ENCODE results near the gene CXCL14.

The CXCL14 gene

DNA sequence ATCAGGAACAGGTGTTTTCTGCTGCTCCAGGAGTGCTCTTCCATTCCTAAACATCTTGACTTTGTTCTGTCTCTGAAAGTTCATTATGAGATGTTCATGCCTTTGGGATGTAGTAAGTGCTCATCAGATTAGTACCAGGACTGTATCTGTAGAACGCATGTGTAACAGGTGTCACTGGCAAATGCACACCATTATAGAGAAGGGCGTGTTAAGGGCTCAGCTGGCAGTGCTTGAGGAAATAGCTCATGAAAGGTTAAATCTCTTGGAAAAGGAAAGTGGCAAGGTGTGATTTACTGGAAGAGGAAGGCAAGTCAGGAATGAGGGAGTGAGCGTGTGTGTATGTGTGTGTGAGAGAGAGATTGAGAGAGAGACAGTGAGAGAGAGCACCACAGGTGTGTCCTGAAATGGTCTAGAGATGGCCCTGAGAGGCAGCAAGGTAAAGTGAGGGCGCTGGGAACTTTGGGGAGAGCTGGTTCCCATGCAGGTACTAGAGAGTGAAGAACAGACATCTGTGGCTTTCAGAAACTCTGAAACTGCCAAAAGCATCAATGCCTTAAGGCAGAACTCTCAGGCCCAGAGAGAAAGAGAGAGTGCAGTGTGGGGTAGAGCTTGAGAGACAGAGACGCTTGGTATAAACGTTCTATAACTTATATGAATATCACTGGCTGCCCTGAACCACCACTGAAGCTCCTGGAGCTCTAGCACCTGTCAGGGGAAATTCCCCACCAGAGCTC, 13.7 kb upstream of the CXCL14 start:
- H3K4me3 ChIP-seq (replicated peaks; ENCODE audit: low read depth, low read length) = no peak overlapping the region
- no peak for DNase-seq (ENCODE audit: low read depth)
- TF ChIP-seq, protein P1, sequence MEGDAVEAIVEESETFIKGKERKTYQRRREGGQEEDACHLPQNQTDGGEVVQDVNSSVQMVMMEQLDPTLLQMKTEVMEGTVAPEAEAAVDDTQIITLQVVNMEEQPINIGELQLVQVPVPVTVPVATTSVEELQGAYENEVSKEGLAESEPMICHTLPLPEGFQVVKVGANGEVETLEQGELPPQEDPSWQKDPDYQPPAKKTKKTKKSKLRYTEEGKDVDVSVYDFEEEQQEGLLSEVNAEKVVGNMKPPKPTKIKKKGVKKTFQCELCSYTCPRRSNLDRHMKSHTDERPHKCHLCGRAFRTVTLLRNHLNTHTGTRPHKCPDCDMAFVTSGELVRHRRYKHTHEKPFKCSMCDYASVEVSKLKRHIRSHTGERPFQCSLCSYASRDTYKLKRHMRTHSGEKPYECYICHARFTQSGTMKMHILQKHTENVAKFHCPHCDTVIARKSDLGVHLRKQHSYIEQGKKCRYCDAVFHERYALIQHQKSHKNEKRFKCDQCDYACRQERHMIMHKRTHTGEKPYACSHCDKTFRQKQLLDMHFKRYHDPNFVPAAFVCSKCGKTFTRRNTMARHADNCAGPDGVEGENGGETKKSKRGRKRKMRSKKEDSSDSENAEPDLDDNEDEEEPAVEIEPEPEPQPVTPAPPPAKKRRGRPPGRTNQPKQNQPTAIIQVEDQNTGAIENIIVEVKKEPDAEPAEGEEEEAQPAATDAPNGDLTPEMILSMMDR (IDR thresholded peaks at IDR 0.05; ENCODE audit: low read length, missing control alignments) = no peak

DNA sequence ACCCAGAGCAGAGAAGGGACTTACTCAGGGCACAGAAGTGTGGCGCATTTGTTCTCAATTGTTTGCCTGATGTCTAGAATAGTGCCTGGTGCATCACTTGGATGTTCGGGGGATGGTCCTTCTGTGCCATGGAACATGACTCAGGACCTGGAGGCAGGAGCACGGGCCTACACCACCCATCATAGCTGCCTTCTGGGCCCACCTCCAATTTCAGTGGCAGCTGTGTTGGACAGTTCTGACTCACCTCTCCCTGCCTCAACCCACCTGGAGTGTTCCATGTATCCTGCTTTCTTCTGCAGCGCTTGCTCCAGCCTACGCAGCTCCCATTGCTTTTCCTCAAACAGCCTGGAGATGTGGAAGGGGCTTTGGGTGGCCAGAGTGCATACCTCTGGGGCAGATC, 12.5 kb upstream of the CXCL14 start:
- H3K4me3 ChIP-seq (replicated peaks; ENCODE audit: low read depth, low read length) = no peak overlapping the region
- no peak for DNase-seq (ENCODE audit: low read depth)
- TF ChIP-seq, protein P1 (IDR thresholded peaks at IDR 0.05; ENCODE audit: low read length, missing control alignments) = no peak

DNA sequence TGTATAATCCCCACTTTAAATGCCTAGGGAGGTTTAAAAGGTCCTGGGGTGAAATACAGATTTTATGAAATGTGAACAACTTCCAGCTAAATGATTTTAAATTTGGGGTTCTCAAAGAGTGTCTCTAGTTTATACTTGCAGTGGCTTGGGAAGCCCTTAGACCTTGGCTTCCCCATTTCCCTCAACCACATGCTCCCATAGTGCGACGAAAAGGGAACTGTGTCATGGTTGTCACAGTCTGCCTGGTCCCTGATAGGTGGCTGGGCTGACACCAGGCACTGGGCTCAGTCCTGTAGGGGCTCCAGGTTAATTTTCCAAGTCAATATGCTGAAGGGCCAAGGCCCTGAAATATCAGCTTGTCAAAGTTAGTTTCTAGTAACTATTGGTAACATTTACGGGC, 10.4 kb upstream of the CXCL14 start:
- TF ChIP-seq, protein P1 (IDR thresholded peaks at IDR 0.05; ENCODE audit: low read length, missing control alignments) = no peak
- no peak for DNase-seq (ENCODE audit: low read depth)
- no peak overlapping the region for H3K4me3 ChIP-seq (replicated peaks; ENCODE audit: low read depth, low read length)

DNA sequence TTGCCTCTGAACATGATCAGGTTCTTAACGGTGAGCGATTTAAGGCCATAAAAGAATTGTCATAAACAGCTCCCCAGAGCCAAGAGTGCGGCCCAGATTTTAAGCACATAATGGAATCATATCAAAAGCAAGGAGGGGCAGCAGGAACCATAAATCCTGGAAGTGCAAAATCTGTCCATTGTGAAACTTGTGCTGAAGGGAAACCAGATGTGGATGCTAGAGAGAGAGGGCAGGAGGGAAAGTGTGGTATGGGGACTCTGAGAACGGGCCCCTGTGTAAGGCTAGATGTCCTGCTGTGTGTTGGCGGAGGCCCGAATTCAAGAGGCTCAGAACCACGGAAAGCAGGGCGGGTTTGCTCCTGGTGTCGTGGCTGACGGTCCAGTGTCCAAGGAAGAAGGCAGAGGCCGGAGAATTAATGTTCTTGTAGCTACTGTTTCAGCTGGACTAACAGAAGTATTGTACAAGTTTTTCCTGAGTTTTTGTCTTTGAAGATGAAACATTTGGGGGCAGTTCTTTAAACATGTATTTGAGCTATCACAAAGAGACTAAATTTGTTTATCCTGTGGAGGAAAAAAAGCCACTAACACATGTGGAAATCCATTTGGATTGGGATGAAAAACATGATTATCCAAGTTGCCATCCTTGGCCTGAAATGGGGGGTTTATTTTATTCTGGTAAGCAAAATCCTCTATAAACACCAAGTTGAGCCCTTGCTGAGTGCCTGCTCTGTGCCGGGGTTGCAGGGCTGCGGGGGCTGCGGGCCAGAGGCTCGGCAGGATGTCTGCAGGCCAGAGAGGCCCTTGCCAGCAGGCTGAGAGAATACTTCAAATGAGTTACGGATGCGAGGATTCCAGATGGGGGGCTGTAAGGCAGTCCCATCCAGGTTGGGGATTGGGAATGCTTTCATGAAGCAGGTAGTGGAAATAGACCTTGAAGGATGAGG, 9.2 kb upstream of the CXCL14 start:
- H3K4me3 ChIP-seq (replicated peaks; ENCODE audit: low read depth, low read length) = no peak overlapping the region
- TF ChIP-seq, protein P1 (IDR thresholded peaks at IDR 0.05; ENCODE audit: low read length, missing control alignments) = no peak
- DNase-seq (ENCODE audit: low read depth) = no peak

DNA sequence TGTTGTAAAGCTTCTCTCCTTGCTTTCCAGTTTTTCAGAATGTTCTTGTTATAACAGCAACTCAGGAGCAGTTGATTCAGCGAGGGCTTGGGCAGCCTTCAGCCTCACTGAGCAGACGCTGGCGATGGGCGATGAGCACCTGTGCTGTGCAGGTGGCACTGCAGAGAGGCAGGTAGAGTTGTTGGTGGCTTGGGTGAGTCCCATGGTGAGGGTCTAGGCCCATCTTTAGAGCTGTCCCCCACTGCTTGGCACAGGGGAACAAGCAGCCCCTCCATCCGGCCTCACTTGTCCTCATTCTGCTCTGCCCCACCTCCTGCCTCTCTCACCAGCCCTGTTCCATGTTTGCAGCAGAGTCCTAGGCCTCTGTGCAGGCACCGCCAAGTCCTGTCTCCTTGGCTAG, 6.1 kb upstream of the CXCL14 start:
- DNase-seq (ENCODE audit: low read depth) = no peak
- TF ChIP-seq, protein P1 (IDR thresholded peaks at IDR 0.05; ENCODE audit: low read length, missing control alignments) = no peak
- H3K4me3 ChIP-seq (replicated peaks; ENCODE audit: low read depth, low read length) = no peak overlapping the region

DNA sequence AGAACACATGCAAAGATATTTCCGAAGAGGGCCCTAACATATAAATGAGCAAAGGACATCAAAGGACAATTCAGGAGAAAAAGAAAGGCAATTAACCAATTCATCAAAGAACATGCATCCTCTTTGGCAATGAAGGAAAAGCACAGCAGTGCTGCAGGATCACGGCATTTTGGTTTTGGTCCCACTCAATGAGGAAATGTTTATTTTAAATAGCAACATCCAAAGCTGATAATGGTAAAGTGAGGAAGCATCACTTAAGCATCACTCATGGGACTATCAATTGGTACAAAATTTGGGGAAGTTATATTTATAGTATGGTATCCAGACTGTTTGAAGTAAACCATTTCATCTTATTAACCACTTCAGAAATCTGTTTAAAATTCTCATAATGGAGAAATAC, 5.5 kb upstream of the CXCL14 start:
- H3K4me3 ChIP-seq (replicated peaks; ENCODE audit: low read depth, low read length) = no peak overlapping the region
- TF ChIP-seq, protein P1 (IDR thresholded peaks at IDR 0.05; ENCODE audit: low read length, missing control alignments) = no peak
- DNase-seq (ENCODE audit: low read depth) = no peak
